Measurements from ENCODE around the gene CCDC134. TPM values are rescaled to one million over a fixed set of nuclear protein-coding genes. Genes with fewer than 3 reads are reported as not detected.

CCDC134 gene
- 5.7 and 6.2 TPM in 2 replicates for total RNA-seq (2014; rRNA removed; shearing (Covaris generic))

- peak; percentile 61 for DNase-seq (ENCODE audit: low spot score)
Observed at GRCh38 chr22:41800348-41801146, at the start of gene CCDC134. Gene CCDC134 (plus strand): TSS chr22:41800679. CDS start chr22:41808891, 8,212 bp downstream.

- DNase-seq (ENCODE audit: low spot score), result no peak
Observed at GRCh38 chr22:41752011-41752970, 48.2 kb upstream of the CCDC134 start.

DNA sequence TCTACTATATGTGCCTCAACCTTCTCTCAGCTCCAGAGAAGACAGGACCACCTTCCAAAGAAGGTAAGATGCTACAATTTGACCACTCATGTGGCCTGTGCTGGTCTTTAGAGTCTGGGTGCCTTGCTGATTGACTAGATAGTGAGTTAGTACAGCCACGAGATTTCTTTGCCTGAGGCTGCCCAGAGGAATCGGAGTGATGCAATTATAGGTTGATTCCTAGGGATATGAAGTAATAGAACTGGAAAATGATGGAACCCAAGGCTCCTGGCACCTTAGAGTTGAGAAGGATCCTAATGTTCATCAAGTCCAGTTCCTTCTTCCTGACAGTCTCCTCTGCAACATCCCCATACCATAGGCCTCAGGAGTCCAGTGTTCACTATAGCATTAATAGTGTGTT, 46.5 kb upstream of the CCDC134 start:
- DNase-seq (ENCODE audit: low spot score), result no peak

DNA sequence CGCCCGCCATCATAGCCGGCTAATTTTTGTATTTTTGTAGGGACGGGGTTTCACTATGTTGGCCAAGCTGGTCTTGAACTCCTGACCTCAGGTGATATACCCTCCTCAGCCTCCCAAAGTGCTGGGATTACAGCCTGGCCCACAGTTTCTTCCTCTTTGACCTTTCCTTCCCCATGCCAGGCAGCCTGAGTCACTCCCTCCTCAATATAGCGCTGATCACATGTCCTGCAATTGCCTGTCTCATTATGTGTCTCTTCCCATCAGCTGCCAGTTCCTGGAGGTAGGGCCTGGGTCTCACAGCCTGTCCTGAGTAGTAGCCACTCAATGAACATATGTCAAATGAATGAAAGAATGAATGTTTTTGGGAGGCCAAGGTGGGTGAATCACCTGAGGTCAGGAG, 43.0 kb upstream of the CCDC134 start:
- no peak for DNase-seq (ENCODE audit: low spot score)

GRCh38 chr22:41758231-41758630, 42.2 kb upstream of the CCDC134 start:
- DNase-seq (ENCODE audit: low spot score), result no peak

DNA sequence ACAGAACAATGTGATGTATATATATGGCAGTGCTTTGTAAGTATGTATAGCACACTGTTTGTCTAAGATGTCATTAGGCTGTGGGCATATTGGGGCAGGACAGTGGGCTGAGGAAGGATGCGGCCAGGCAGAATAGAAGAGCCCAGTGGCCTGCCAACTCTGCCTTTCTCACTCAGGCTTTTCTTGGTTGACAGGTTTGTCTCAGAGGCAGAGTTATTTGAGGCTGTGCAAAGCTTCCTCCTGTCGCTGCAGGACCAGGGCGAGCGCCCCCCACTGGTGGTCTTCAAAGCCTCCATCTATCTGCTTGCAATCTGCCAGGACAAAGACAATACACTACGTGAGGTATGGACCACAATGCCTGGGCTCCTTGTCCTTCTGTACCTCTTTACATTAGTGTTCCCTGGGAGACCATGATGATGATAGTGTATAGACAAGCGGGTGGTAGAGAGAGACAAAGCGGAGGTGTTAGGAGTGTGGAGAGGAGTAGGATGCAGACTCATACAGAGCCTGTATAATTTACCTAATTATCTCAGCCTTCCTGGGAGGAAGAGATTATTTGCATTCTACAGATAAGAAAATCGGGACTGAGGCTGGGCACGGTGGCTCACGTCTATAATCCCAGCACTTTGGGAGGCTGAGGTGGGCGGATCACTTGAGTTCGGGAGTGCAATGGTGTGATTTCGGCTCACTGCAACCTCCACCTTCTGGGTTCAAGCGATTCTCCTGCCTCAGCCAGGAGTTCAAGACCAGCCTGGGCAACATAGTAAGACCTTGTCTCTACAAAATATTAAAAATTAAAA, 37.3 kb upstream of the CCDC134 start:
- no peak for DNase-seq (ENCODE audit: low spot score)

DNA sequence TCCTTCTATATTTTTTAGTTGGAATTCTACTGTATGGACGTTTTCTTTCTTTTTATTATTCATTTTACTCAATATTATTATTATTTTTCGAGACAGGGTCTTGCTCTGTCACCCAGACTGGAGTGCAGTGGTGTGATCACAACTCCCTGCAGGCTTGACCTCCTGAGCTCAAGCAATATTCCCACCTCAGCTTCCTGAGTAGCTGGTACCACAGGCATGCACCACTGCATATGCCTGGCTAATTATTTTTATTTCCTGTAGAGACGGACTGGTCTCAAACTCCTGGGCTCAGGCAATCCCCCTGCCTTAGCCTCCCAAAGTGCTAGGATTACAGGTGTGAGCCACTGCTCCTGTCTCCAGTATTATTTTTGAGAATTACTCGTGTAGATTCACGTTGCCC, 34.0 kb upstream of the CCDC134 start:
- DNase-seq (ENCODE audit: low spot score), result no peak

DNA sequence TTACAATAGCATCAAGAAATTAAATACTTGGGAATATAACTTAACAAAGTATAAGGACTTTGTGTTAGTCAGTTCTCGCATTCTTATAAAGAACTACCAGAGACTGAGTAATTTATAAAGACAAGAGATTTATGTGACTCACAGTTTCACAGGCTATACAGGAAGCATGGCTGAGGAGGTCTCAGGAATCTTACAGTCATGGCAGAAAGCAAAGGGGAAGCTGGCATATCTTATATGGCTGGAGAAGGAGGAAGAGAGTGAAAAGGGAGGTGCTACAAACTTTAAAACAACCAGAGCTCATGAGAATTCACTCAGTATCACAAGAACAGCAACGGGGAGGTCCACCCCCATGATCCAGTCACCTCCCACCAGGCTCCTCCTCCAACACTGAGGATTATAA, 32.0 kb upstream of the CCDC134 start:
- DNase-seq (ENCODE audit: low spot score), result peak; percentile 46

GRCh38 chr22:41770715-41771468, 29.6 kb upstream of the CCDC134 start:
- DNase-seq (ENCODE audit: low spot score), result peak; percentile 10

DNA sequence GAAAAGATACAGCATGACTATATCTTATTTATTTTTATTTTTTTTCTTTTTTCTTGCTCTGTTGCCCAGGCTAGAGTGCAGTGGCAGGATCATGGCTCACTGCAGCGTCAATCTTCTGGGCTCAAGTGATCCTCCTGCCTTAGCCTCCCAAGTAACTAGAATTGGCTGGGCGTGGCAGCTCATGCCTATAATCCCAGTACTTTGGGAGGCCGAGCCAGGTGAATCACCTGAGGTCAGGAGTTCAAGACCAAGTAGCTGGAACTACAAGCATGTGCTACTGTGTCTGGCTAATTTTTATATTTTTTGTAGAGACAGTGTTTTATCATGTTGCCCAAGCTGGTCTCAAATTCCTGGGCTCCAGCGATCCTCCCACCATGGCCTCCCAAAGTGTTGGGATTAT, 28.3 kb upstream of the CCDC134 start:
- DNase-seq (ENCODE audit: low spot score), result no peak

DNA sequence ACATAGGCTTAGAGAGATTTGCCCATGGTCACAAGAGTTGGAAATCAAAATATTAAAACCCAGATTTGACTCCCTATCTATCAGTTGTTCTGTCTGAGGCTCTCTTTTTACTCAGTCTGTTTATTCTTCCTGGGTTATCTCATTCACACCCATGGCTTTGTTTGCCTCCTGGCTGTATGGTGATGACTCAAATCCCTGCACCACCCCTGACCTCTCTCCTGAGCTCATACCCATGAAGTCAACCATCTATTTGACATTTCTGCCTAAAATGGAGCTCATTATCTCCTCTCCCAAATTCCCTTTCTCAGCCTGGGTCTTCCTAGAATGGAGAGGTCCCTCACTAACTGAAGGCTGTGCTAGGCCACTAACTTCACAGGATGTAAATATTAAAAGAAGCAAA, 27.8 kb upstream of the CCDC134 start:
- no peak for DNase-seq (ENCODE audit: low spot score)

GRCh38 chr22:41775338-41775737, 25.1 kb upstream of the CCDC134 start:
- DNase-seq (ENCODE audit: low spot score), result no peak

GRCh38 chr22:41775976-41776375, 24.5 kb upstream of the CCDC134 start:
- DNase-seq (ENCODE audit: low spot score), result no peak

- DNase-seq (ENCODE audit: low spot score), result no peak
Observed at GRCh38 chr22:41776381-41776780, 24.1 kb upstream of the CCDC134 start.

DNA sequence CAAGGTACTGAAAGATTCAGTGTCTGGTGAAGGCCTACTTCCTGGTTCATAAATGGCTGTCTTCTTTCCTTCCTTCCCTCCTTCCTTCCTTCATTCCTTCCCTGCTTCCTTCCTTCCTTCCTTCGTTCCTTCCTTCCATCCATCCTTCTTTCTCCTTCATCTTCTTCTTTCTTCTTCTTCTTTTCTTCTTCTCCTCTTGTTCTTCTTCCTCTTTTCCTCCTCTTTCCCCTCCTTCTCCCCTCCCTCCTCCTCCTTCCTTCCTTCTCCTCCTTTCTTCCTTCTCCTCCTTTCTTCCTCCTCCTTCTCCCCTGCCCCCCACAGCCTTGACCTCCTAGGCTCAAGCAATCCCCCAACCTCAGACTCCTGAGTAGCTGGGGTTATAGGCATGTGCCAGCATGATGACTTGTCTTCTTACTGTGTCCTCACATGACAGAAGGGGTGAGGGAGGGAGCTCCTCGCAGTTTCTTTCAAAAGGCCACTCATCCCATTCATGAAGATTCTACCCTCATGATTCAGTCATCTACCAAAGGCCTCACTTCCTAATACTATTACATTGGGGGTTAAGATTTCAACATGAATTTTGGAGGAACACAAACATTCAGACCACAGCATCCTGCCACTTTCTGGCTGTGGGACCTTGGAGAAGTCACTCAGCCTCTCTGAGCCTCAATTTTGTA, 22.6 kb upstream of the CCDC134 start:
- no peak for DNase-seq (ENCODE audit: low spot score)

DNA sequence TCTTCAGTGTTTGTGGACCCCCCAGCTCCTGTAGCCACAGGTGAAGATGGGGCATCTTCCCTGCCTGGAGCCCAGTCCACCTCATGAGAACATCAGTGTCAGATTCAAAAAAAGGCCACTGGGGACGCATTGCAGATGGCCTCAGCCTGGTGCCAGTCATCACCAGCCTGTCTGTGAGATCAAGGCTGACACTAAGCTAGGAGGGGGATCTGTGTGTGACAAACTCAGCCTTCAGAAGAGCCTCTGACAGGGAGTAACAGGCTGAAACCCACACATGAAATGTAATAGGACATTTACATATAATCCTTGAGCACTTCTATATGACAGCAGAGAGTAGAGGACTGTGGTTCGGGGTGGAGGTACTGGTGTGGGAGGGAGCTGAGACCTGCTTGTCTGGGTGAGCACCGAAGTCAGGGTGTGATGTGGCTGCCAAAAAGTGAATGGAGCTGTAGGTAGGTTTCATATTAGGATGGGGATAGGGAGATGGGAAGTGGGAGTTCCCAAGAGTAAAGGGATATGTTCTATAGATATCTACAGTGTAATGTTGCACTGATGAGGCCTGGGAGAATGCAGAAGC, 20.5 kb upstream of the CCDC134 start:
- no peak for DNase-seq (ENCODE audit: low spot score)

DNA sequence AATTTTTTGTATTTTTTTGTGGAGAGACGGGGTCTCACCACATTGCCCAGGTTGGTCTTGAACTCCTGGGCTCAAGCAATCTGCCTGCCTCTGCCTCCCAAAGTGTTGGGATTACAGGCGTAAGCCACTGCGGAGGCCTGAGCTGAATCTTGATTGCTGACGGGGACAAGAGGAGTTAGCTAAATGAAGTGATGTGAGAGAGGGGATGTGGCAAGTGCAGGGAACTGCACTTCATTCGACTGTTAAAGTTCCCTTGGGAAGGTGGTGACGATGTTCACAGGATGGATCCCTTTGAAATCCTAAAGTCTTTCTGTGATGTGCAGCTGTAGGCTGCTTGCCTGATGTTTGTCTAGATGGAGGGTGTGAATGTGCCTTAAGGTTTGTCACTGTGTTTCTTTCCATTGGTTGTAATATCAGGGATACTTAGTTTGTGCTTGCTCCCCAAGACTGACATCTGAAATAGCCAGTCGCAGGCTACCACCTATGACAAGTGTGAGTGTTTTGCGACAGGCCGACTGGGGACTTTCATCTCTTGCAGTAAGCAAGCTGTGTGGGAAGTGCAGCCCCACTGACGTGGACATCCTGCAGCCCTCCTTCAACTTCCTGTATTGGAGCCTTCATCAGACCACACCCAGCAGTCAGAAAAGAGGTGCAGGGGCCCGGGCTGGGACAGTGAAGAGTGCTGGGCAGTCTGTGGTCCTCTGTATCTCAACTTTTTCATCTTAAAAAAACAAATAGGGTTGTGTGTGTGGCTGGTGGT, 19.6 kb upstream of the CCDC134 start:
- DNase-seq (ENCODE audit: low spot score), result peak; percentile 66

GRCh38 chr22:41781507-41781906, 19.0 kb upstream of the CCDC134 start:
- no peak for DNase-seq (ENCODE audit: low spot score)

GRCh38 chr22:41782316-41782715, 18.2 kb upstream of the CCDC134 start:
- DNase-seq (ENCODE audit: low spot score), result no peak
